ENCODE results near the gene MINDY2. TPM values are rescaled to one million over a fixed set of nuclear protein-coding genes. Genes with fewer than 3 reads are reported as not detected.

MINDY2 gene
- total RNA-seq, 1 donor from 2014 or later: 20.9 TPM

DNA sequence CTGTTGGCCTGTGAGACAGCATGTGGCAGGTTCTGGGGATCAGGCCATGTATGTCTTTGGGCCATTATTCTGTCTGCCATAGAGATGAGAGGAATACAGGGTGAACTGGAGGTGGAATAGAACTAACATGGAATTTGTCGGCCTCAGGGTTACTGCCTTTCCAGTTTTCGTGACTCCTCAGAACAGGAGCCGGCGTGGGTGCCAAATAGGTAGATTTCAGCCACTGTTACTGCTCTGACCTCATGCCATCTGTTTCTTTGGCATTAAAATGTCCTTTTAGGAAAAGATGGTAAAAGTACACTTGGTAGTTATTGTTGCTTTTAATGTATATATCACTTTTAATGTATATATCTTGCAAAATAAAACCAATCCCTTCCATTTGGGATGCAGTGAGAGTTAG, 96.8 kb downstream of the MINDY2 start:
- no peak for DNase-seq (ENCODE audit: low read depth)
- TF ChIP-seq, protein P1, sequence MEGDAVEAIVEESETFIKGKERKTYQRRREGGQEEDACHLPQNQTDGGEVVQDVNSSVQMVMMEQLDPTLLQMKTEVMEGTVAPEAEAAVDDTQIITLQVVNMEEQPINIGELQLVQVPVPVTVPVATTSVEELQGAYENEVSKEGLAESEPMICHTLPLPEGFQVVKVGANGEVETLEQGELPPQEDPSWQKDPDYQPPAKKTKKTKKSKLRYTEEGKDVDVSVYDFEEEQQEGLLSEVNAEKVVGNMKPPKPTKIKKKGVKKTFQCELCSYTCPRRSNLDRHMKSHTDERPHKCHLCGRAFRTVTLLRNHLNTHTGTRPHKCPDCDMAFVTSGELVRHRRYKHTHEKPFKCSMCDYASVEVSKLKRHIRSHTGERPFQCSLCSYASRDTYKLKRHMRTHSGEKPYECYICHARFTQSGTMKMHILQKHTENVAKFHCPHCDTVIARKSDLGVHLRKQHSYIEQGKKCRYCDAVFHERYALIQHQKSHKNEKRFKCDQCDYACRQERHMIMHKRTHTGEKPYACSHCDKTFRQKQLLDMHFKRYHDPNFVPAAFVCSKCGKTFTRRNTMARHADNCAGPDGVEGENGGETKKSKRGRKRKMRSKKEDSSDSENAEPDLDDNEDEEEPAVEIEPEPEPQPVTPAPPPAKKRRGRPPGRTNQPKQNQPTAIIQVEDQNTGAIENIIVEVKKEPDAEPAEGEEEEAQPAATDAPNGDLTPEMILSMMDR (conservative IDR thresholded peaks at IDR 0.05; ENCODE audit: low read depth, low read length): no peak

DNA sequence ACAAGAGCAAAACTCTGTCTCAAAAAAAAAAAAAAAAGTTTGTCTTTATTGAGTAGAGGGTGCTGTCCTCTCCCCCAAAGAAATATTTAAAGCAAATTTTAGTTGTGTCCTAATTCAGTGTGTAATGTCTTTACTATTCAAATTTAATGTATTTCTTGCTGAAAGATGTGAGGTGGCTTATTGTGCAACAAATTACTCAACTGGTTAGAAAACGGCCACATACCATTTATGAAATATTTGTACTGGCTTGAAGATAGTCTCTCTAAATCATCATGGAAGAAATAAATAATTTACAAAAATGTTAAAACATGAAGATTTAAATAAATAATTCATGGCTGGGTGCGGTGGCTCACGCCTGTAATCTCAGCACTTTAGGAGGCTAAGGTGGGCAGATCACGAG, 99.3 kb downstream of the MINDY2 start:
- DNase-seq (ENCODE audit: low read depth): no peak
- TF ChIP-seq, protein P1 (conservative IDR thresholded peaks at IDR 0.05; ENCODE audit: low read depth, low read length): no peak

More for the DNA sequence above, 96.8 kb downstream of the MINDY2 start:
- no peak overlapping the region for H3K4me3 ChIP-seq (ENCODE audit: low read depth, low read length)

DNA sequence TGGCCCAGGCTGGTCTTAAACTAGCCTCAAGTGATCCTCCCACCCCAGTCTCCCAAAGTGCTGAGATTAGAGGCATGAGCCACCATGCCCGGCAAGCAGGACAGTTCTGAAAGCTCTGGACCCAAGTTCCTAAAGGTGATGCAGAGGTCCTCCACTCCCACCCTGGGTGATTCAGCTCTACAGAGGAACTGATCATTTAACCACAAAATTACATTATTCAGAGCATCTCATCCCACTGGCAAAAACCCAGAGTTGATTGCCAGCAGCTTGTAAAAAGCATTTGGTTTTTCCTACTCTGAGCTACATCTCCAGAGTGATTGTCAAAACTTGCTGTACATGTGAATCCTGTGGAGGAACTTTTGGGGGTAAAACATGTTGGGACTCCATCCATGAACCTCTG, 102.2 kb downstream of the MINDY2 start:
- H3K4me3 ChIP-seq (ENCODE audit: low read depth, low read length): no peak overlapping the region
- DNase-seq (ENCODE audit: low read depth): no peak
- TF ChIP-seq, protein P1 (conservative IDR thresholded peaks at IDR 0.05; ENCODE audit: low read depth, low read length): no peak

More for the DNA sequence above, 99.3 kb downstream of the MINDY2 start:
- H3K4me3 ChIP-seq (ENCODE audit: low read depth, low read length): no peak overlapping the region

DNA sequence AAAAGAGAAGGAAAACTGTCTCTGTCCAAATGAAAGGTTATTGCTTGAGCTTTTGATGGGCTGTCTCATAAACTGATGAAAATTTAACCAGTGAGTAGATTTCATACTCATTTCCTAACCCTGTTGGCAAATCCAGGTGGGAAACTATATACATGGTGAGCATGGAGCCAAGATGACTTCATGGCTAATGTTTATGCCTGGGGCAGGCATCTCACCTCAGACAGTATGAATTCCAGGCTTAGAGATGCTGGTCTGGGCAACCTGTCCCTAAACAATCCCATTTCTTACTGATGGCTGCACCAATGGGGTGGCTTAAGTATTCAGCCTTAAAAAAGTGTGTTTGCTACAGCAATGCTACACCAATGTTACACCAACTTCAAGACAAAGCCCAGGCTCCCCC, 104.2 kb downstream of the MINDY2 start:
- no peak overlapping the region for H3K4me3 ChIP-seq (ENCODE audit: low read depth, low read length)
- TF ChIP-seq, protein P1 (conservative IDR thresholded peaks at IDR 0.05; ENCODE audit: low read depth, low read length): no peak
- no peak for DNase-seq (ENCODE audit: low read depth)

DNA sequence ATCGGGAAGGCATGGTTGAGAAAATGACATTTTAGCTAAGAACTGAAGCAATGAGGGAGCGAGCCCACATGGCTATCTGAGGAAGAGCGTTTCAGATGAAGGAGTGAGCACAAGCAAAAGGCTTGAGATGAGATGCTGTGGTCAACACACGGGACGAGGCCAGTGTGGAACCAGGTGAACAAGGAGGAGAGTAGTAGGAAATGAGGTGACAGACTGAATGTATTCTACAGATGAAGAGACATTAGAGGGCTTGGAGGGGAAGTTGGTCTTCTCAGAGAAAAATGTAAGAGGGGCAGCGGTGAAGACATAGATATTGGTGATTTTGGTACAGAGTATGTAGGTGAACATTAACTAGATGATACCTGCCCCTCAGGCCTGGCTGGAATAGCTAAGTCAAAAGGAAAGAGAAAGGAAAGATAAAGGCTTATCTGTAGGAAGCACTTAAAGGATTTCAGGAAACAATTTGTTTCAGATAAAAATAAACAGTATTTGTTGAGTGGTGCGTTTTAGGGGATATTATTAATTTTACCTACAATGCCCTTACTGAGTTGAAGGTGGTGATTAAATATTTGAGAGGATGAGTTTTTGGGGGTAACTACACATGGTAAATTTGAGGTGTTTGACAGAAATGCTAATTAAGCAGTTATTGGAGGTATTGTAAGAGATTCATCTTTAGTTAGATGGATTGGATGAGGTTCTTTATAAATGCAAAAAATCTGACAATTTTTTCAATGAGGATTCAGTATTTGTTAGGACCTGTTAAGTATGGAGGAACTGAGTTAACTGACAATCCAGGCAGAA, 105.4 kb downstream of the MINDY2 start:
- H3K4me3 ChIP-seq (ENCODE audit: low read depth, low read length): no peak overlapping the region
- TF ChIP-seq, protein P1 (conservative IDR thresholded peaks at IDR 0.05; ENCODE audit: low read depth, low read length): no peak
- no peak for DNase-seq (ENCODE audit: low read depth)

DNA sequence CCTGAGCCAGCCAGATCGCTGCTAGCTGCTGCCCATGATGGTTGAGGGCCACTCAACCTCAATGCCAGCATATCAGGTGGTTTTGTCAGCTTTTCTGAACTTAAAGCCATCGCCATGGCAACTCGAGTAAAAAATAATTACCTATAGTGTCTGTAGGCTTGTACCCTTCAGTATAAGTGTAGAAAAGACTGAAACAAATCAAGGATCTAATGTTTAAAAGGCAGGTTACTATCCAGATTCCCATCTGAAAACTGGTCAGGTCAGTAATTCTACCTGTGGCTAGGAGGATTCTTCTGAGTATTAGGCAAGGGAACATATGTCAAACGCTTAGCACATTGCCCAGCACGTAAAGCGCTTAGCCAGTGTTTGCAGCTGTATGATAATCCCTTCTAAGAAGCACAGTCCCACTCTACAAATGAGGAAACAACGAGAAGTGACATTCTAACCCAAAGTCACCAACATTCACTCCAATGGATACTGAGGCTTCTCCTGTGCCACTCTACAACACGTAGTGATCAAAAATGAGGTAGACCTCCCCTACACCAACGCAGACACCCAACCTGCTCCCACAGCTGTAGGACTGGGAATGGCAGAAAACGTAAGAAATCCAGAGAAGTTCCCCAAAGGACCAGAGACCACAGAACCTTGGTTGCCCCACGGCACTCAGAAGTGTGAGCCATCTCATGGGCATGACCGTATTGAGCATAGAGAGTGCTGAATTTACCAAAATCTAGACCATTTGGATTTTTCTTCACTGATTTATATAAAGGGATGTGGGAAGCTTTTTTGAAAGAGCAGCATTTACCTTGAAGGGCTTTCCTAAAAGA, 107.1 kb downstream of the MINDY2 start:
- TF ChIP-seq, protein P1 (conservative IDR thresholded peaks at IDR 0.05; ENCODE audit: low read depth, low read length): no peak
- DNase-seq (ENCODE audit: low read depth): no peak
- H3K4me3 ChIP-seq (ENCODE audit: low read depth, low read length): no peak overlapping the region

All from epithelial cell of proximal tubule (primary cell).